Measurements from ENCODE around the gene SLC2A9. TPM values are rescaled to one million over a fixed set of nuclear protein-coding genes. Genes with fewer than 3 reads are reported as not detected.

Gene SLC2A9
- total RNA-seq, 1 donor from 2014 or later, result 0.72 TPM

GRCh38 chr4:10024303-10024702 lies 3.0 kb upstream of the SLC2A9 start:
- DNase-seq (ENCODE audit: low spot score), result no peak
- no peak for TF ChIP-seq CTCF (IDR thresholded peaks at IDR 0.05)
- Mint-ChIP-seq H3K4me1 (ENCODE audit: low read depth) (peaks cover 8% of the 10 kb centered on the region), H3K27me3 (ENCODE audit: low read depth) (peaks cover 2% of the 10 kb centered on the region), H3K27ac (ENCODE audit: unreplicated experiment) (no peak overlapping the region), H3K4me3 (ENCODE audit: unreplicated experiment) (no peak overlapping the region), H3K9me3 (ENCODE audit: low read depth) (no peaks in the 10 kb centered on the region), H3K36me3 (ENCODE audit: low read depth) (no peaks in the 10 kb centered on the region)

DNA sequence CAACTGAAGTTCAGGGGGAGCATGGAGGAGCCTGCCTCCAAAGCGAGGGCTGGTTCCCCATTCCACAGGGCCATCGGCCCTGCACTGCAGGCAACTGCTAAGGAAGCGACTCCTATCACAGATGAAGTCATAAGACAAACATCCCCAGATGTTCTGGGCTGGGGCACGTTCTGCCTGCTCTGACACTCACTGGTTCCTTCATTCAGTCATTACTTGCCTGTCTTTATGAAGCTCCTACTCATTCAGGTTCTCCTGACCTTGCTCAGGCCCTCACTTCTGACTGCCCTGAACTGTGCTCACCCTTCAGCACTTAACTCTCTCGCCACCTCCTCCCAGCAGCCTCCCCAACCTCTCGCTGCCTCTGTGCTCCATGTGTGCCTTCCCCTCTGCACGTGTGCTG lies 2.5 kb upstream of the SLC2A9 start:
- Mint-ChIP-seq H3K4me3 (ENCODE audit: unreplicated experiment) (no peak overlapping the region), H3K9me3 (ENCODE audit: low read depth) (no peaks in the 10 kb centered on the region), H3K27ac (ENCODE audit: unreplicated experiment) (no peak overlapping the region), H3K36me3 (ENCODE audit: low read depth) (no peaks in the 10 kb centered on the region), H3K27me3 (ENCODE audit: low read depth) (peaks cover 2% of the 10 kb centered on the region), H3K4me1 (ENCODE audit: low read depth) (peaks cover 13% of the 10 kb centered on the region)
- TF ChIP-seq CTCF (IDR thresholded peaks at IDR 0.05), result no peak
- no peak for DNase-seq (ENCODE audit: low spot score)

DNA sequence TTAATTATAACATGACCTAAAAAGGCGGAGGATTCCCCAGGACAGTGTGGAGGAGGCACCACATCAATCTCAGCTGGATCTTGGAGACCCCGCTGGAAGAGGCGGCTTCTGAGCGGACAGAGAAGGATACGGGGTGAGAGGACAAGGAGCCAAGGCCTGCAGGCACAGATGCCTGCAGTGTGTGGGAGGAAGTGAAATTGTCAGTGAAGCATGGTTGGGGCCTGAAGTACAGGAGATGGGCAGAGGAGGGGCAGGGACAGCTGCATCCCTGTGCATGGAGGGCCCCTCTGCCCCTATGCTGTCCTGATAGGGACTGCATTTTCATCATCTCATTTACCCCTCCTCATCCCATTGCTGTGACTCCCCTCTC lies 1.7 kb upstream of the SLC2A9 start:
- Mint-ChIP-seq H3K27me3 (ENCODE audit: low read depth) (peaks cover 2% of the 10 kb centered on the region), H3K36me3 (ENCODE audit: low read depth) (no peaks in the 10 kb centered on the region), H3K27ac (ENCODE audit: unreplicated experiment) (no peak overlapping the region), H3K4me1 (ENCODE audit: low read depth) (peaks cover 18% of the 10 kb centered on the region), H3K9me3 (ENCODE audit: low read depth) (no peaks in the 10 kb centered on the region), H3K4me3 (ENCODE audit: unreplicated experiment) (no peak overlapping the region)
- no peak for TF ChIP-seq CTCF (IDR thresholded peaks at IDR 0.05)
- DNase-seq (ENCODE audit: low spot score), result no peak

DNA sequence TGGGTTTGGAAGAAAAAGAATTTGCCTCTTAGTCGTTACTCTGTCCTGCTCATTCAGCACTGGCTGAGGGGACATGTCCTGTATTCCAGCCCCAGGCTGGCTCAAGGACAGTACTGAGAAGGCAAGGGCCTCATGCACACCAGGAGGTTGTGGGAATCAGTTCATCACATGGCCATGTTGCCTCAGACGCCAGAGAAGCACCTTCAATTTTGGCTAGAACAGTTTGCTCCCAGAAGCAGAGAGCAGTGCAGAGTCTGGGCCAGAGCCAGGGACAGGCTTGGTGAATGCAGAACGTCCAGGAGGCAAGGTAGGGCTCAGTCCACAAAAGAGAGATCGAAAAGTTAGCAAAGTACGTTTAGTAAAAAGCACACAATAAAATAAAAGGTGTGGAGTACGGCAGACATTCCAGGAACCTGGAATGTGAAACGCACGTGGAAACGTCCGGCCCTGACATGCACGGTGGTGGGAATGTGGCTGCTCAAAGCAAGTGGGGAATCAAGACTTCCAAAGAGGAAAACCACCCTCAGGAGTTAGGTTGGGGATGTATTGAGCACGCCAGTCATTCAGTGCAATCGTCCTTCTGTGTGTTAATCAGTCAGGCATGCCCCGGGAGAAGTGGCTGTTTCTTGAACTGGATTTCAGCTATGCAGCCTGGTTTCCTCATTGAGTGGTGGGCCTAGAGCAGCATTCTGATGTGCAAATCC lies 1.2 kb upstream of the SLC2A9 start:
- H3K27ac Mint-ChIP-seq (ENCODE audit: unreplicated experiment), result no peak overlapping the region
- no peak for DNase-seq (ENCODE audit: low spot score)
- no peak overlapping the region for H3K4me3 Mint-ChIP-seq (ENCODE audit: unreplicated experiment)
- H3K27me3 Mint-ChIP-seq (ENCODE audit: low read depth), result peaks cover 2% of the 10 kb centered on the region
- H3K9me3 Mint-ChIP-seq (ENCODE audit: low read depth), result no peaks in the 10 kb centered on the region
- TF ChIP-seq CTCF (IDR thresholded peaks at IDR 0.05), result no peak
- H3K36me3 Mint-ChIP-seq (ENCODE audit: low read depth), result no peaks in the 10 kb centered on the region
- peaks cover 18% of the 10 kb centered on the region for H3K4me1 Mint-ChIP-seq (ENCODE audit: low read depth)

DNA sequence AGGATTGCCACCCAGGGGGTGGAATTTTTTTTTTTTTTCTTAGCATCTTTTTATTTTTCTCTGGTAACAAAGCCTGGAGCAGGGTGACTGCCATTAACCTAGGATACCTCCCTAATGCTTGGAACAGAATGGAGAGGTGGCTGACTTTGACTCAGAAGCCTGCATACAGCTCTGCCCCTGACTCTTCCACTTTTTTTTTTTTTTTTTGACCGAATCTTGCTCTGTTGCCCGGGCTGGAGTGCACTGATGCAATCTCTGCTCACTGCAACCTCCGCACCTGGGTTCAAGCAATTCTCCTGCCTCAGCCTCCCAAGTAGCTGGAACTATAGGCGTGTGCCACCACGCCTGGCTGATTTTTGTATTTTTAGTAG lies 341 bp upstream of the SLC2A9 start:
- H3K27me3 Mint-ChIP-seq (ENCODE audit: low read depth), result no peaks in the 10 kb centered on the region
- no peak for DNase-seq (ENCODE audit: low spot score)
- no peaks in the 10 kb centered on the region for H3K9me3 Mint-ChIP-seq (ENCODE audit: low read depth)
- H3K27ac Mint-ChIP-seq (ENCODE audit: unreplicated experiment), result no peak overlapping the region
- H3K4me3 Mint-ChIP-seq (ENCODE audit: unreplicated experiment), result no peak overlapping the region
- TF ChIP-seq CTCF (IDR thresholded peaks at IDR 0.05), result no peak
- no peaks in the 10 kb centered on the region for H3K36me3 Mint-ChIP-seq (ENCODE audit: low read depth)
- peaks cover 18% of the 10 kb centered on the region for H3K4me1 Mint-ChIP-seq (ENCODE audit: low read depth)
